ENCODE results near the gene LY86. TPM values are rescaled to one million over a fixed set of nuclear protein-coding genes. Genes with fewer than 3 reads are reported as not detected.
"Not testable (repeated sequence)": the region's sequence is repeated elsewhere in the genome, so short reads cannot be mapped to it uniquely, and the experiment has no call there.

LY86 gene
- total RNA-seq, 1 experiment from 2014 or later: not detected

DNA sequence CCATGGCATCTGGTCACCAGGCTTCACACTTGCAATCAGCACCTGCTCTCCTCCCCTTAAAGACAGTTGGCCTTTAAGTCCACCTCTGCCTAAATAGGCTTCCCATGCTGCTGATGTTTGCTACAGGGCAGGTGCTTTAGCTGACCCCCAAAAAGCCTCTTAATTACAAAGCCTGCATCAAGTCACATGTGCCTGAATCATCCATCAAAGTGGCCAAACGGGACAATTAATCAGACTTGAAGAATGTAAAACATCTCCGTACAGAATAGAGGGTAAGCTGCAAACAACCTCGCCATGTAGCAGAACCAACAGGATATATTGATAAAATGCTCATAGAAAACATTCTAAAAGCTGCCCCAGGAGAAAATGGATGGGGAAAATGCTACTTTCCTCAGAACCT lies 7.4 kb downstream of the LY86 start:
- no peak for DNase-seq (ENCODE audit: low read depth)

DNA sequence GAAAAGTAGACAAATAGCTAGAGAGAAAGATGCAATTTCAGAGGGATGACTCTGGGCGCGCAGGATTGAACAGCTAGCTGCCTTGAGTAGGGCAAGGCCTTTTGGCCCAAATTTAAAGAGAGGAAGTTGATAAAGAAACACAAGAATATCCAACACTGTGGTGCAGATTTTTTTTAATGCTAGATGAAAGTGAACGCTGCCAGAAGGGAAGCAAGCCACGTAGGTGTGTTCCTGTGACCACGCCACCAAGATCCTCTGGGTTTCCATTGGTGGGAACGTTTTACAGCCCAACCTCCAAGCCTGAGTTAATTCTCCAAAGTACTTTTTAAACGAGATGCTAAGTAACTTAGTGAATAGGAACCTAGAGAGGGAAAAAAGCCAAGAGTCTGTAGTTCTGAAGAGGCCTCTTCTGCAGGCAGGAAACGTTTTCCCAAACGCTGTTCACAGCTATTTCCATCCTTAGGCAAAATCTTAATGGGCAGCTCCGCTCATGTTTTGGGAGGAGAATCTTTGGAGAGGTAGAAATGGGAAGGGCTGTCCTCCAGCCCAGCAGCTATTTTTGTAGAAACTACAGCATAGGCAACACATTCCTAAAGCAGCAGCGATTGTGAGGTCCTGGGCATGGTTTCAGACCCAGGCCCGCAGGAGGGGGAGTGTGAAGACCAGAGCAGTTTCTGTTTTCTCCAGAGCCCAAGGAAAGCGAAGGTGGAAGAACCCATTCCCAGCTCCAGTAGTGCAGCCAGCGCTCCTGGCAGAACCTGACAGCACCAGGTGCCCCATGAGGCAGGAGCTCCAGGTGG lies 8.2 kb downstream of the LY86 start:
- no peak for DNase-seq (ENCODE audit: low read depth)

DNA sequence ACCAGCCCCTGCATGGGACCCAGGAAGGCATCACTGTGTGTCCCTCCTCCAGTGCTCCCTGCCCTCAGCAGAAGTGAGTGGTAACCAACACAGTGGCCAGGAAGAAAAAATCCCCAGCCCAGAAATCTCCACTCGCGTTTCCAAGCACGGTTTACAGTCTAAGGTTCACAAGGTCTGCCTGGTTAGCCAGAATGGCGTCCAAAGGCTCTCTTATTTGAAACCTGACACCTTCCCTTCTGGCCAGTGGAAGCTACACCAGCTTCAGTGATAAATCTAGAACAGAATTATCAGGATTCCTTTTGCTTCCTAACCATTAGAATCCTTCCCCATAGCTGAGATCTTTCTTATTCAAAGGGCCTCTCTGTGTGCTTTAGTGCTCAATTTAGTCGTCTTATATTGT lies 9.2 kb downstream of the LY86 start:
- DNase-seq (ENCODE audit: low read depth): no peak

DNA sequence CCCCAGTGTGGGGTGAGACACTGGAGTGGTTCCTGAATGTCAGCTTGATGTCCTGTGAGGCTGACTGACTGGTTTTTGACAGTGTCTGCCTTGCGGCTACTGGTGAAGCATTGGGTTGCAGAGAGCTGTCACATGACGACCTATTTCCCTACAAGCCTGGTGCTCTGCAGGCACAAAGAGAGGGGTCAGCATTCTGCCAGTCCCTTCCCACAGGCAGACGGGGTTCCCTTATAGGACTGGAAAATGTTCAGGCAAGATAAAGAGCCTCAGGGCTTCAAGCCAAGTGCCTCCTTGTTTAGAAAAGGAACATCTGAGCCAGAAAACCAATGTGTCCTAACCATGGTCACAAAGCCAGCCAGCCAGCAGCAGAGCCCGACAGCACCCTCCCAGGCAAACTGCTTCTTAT lies 11.0 kb downstream of the LY86 start:
- no peak for DNase-seq (ENCODE audit: low read depth)

DNA sequence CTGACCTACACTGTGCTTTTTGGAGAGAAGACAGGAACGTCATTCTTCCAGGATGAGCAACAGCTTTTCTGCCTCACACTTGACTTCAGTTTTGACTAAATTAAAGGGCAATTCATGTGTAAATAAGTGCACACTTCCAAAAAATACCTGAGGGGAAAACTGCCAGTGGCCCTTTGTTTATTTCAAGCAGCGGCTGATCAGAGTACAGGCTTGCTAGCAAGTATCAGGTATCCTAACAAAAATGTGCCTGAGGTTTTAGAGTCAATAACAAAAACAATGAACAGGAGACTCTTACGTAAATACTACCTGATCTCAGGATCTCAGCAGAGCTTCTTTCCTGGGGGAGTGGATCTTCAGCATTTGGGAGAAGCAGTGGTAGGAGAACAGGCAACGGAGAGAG lies 12.4 kb downstream of the LY86 start:
- no peak for DNase-seq (ENCODE audit: low read depth)

DNA sequence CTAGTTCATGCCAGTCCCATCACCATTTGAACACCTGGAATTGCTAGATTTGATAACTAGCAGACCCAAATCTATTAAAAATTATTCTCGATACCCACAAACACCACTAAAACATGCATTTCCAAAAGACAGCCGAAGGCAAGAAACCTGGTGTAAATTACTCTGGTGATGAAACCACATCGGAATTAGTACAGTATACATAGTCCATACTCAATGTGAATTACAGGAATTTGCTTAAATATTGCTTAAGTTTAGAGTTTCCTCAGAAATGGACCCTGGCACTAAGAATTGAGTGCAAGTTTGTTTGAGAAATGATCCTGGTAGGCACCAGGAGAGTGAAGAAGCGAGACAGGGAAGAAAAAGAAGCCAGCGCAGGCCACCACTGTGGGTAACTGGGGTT lies 13.7 kb downstream of the LY86 start:
- DNase-seq (ENCODE audit: low read depth): no peak

DNA sequence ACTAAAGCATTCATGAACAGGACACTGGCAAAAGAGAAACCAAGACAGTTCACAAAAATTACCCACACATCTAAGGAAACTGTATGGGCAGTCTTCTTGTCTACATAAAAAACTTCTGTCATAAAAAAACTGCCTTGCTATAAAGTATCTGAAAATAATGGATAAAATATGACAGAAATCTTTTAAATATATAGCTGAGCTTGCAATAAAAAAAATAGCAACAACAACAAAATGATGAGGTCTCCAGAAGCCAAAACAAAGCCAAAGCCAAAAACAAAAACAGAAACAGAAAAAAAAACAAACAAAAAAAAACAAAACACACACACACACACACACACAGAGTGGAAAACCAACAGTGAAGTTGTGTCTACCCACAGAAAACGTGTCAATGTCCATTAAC lies 14.8 kb downstream of the LY86 start:
- DNase-seq (ENCODE audit: low read depth): no peak

DNA sequence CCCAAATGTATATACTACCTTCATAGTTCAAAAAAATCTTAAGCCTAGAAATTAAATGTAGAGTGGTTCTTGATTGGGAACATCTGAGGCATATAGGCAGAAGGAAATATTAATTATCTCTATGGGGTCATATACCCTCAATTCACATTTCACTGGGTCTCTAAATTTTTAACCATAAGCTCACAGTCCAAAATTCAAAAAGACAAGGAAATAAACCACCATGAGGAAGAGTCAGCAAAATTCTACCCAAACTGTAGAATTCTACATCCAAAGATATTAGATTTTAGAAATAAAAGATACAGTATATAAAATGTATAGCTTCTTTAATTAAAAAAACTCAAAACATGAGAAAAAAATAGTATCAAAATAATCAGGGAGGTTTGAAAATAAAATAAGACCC lies 15.5 kb downstream of the LY86 start:
- no peak for DNase-seq (ENCODE audit: low read depth)

DNA sequence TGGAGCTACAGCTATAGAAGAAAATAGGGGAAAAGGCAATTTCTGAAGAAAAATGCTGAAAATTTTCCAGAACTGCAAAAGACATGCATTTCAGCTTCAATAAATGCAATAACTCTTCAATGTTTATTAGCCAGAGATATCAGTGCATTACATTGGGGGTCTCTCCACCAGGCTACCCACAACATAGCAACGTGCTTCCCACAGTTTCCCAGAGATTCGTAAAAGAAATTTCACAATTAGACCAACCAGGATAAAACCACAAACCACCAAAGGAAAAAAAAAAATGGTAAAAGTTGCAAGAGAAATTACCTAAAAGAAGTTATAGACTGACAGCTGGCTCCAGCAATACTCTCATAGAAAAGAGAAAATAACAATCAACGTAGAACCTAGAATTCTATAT lies 16.0 kb downstream of the LY86 start:
- no peak for DNase-seq (ENCODE audit: low read depth)

DNA sequence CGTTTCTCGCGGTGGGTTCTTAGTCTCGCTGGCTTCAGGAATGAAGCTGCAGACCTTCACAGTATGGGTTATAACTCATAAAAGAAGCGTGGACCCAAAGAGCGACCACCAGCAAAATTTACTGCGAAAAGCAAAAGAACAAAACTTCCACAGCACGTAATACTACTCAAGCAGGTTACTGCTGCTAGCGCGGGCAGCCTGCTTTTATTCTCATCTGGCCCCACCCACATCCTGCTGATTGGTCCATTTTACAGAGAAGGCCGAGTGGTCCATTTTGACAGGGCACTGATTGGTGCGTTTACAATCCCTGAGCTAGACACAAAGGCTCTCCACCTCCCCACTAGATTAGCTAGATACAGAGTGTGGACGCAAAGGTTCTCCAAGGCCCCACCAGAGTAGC lies 17.4 kb downstream of the LY86 start:
- no peak for DNase-seq (ENCODE audit: low read depth)

DNA sequence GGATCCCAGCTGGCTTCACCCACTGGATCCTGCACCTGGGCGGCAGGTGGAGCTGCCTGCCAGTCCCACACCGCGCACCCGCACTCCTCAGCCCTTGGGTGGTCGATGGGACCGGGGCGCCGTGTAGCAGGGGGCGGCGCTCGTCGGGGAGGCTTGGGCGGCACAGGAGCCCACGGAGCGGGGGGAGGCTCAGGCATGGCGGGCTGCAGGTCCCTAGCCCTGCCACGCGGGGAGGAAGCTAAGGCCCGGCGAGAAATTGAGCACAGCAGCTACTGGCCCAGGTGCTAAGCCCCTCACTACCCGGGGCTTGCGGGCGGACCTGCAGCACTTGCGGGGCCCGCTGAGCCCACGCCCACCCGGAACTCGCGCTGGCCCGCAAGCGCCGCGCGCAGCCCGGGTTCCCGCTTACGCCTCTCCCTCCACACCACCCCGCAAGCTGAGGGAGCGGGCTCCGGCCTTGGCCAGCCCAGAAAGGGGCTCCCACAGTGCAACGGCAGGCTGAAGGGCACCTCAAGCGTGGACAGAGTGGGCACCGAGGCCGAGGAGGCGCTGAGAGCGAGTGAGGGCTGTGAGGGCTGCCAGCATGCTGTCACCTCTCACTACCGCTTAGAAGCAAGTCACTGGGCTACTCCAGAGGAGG lies 18.0 kb downstream of the LY86 start:
- DNase-seq (ENCODE audit: low read depth): not testable (repeated sequence)

DNA sequence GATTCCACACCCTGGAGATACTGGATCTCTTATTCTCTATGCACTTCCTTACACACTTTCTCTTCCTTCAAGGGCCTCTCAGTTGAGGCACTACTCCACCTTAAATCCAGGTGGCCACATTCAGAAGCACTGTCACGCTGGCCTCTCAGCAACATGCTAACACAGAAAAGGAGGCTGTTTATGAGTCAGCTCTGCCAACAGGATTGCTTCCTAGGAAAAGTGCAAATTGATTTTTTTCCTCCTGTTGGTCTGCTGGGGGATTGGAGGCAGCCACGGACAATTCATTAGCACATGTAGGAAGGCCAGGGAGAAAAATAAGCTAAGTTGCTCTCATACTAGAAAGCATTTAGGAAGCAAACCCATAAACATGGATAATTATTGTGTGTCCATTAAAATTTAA lies 20.9 kb downstream of the LY86 start:
- DNase-seq (ENCODE audit: low read depth): no peak

DNA sequence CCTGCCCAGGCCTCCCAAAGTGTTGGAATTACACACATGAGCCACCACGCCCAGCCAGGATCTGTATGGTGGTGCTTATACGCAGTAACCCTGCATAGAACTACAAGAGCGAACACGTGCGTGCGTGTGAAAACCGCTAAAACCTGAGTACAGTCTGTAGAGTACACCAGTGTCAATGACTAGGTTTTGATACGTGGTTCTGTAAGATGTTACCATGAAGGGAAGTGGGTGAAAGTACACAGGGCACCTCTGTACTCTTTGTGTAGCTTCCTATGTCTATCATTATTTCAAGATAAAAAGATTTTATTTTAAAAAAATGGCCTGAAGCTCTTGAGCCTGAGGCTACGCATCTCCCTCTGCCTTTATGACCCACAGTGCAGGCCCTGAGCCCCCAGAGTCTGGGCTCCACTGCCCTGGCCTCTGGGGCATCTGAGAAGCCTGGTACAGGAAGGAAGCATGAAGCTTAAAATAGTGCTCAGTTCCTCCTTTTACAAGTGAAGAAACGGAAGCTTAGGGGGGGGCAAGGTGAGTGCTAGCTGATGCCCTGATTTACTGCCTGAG lies 21.6 kb downstream of the LY86 start:
- DNase-seq (ENCODE audit: low read depth): no peak

DNA sequence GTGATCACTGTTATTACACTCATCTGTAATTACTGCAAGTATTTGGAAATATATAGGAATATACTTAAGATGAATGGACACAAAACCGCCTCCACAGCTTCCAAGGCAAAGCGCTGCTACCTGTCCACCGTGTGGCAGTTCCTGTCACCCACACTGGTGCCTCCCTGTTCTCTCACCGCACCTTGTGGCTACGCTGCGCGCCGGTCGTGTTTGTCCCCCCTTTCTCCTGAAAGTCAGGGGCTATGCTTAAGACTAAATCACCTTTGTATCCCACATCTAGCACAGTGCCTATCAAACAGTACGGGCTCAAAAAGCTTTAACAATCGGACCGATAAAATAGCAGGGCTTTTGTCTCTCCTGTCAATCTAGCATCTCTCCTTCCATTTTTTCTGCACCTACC lies 23.0 kb downstream of the LY86 start:
- no peak for DNase-seq (ENCODE audit: low read depth)

DNA sequence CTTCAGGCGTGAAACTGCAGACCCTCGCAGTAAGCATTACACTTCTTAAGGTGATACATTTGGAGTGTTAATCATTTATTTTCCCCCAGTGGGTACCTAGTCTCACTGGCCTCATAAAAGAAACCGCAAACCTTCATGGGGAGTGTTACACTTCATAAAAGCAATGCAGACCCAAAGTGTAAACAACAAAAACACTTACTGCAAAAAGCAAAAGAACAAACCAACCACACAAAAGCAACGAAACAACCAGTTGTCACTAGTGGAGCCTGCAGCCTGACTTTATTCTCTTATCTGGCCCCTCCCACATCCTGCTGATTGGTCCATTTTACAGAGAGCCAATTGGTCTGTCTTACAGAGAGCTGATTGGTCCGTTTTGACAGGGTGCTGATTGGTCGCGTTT lies 23.8 kb downstream of the LY86 start:
- no peak for DNase-seq (ENCODE audit: low read depth)

DNA sequence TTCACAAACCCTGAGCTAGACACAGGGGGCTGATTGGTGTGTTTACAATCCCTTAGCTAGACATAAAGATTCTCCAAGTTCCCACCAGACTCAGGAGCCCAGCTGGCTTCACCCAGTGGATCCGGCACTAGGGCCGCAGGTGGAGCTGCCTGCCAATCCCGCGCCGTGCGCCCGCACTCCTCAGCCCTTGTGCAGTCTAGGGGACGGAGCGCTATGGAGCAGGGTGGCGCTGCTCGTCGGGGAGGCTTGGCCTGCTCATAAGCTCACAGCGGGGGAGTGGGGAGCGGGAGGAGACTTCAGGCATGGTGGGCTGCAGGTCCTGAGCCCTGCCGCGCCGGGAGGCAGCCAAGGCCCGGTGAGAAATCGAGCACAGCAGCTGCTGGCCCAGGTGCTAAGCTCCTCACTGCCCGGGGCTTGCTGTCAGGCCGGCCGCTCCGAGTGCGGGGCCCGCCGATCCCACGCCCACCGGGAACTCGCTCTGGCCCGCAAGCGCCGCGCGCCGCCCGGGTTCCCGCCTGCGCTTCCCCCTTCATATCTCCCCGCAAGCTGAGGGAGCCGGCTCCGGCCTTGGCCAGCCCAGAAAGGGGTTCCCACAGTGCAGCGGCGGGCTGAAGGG lies 24.7 kb downstream of the LY86 start:
- DNase-seq (ENCODE audit: low read depth): not testable (repeated sequence)

DNA sequence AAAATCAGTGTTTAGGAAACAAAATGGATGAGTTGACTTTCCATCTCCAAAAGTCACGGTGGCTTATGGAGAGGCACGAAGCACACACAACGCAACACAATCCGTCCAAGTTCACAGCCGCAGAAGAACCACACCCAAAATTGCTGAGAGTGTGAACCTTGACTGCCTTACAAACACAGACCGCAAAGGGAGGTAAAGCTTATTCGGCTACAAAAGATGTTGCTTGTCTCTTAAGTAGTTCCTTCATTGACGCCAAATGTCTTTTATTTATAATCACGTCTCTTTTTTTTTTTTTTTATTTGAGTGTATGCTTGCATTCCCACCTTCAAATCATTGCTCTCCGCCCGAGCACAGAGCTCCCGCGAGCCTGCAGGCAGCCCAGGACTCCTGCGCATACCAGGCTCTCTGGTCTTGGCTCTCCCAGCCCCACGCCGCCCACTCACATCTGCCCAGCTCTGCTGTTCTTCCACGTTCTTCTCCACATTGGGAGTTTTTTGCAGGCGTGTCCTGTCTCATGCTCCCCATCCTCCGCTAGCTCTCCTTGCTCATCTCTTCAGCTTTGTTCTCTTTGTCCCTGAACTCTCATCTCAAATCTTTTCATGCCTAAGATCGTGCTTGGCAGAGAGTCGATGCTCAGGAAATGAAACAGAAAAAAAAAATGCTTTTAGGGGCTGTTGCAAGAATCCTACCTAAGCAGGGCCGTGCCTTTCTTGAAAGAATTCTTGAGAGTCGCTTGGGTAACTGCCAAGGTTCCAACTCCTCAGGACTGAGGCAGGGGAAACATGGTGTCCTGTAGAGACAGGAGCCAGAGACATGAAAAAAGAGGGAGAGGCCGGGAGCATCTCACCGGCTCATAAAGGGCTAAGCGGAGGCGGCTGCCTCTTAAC lies 25.8 kb downstream of the LY86 start:
- no peak for DNase-seq (ENCODE audit: low read depth)

DNA sequence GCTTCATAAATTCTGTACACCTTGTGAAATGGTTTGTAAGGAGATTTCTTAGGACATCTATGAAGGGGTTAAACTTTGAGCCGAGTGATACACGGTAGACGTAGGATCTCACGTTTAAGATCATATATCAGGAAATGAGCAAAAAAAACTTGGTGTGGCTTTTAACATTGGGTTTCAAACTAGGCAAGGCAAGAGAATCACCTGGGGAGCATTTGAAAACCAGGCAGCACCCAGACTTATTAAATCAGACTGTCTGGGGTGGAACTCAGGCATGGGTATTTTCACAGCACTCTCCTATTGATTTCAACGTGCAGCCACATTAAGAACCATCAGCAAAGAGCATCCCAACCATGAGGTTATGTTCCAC lies 26.4 kb downstream of the LY86 start:
- DNase-seq (ENCODE audit: low read depth): no peak

DNA sequence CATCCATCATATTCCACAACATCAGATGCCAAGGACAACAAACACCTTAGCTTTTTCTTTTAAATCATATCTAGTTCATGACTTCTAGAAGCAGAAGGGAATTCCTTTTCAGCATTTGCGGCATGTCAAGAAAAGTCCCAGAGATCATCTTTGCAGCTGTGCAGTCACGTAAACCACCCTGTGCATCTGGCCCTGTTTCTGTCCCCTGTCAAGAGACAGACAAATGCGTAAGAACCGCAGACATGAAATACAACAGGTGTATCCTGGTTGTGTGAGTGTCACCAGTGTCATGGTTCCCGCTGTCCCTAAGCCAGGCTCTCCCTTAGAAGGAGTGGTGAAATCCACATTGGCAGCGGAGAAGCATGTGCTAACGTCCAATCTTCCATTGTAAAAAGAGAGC lies 28.1 kb downstream of the LY86 start:
- DNase-seq (ENCODE audit: low read depth): no peak

DNA sequence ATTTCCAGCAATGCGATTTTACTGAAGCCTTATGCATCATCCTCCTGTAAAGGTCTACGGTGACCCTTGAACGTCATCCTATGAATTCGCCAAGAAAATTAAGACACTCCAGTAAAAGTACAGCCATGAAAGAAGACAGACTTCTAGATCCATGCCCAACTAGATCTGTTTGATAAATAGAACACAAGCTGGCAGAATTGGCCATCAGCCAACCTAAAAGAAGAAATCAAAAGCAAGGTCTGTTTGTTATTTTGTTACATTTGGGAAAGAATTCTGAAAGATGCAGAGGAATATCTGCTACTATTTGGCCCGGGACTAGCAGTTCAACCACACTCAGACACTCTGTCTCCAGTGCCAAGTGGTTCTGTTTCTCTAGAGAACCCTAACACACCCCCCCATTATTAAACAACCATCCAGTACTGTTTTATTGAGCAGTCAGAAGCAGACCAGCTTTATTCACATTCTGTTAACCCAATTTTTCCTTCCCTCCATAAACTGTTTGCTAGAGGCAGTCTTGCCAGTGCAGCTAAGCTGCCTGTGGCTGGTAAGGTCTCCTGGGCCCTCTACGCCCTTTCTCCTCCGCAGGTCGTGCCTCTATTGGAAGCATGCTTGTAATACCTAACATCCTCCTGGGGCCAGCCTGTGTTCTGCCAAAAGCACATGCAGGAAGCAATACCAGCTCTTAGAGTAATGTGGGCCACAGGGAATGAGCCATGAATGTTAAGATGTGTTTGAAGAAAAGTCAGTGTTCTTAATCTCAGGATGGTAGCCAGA lies 30.7 kb downstream of the LY86 start:
- DNase-seq (ENCODE audit: low read depth): no peak

Measured in HT1080 (cell line).